ENCODE results near the gene CA10.

Gene CA10

GRCh38 chr17:51580869-51581268 lies 577.6 kb downstream of the CA10 start:
- TF ChIP-seq CTCF (IDR thresholded peaks at IDR 0.05; ENCODE audit: borderline replicate concordance, control extremely low read depth, extremely low read depth, insufficient read depth, missing control alignments) = no peak
- in situ Hi-C loops (cut with MboI; ENCODE audit: low sequenced_read_pairs, unreplicated experiment) = no loop called here
- DNase-seq (ENCODE audit: low spot score) = no peak
